Smooth muscle cell (in vitro differentiated cells): ENCODE data around the gene NEURL1B. TPM values are rescaled to one million over a fixed set of nuclear protein-coding genes. Genes with fewer than 3 reads are reported as not detected.

Experiments used
- DNase-seq: peaks from one replicate; lab custom pipeline; 2025; ENCODE audit not compliant: unreplicated experiment; lab: John Stamatoyannopoulos, UW
- H2AFZ ChIP-seq: fragments of 200-600 bp; sonication (generic); 2 replicates; pipeline ENCODE4 v1.6.0; 2016; ENCODE audit warnings: antibody characterized with exemption, low read depth, mild to moderate bottlenecking
- H3F3A ChIP-seq: fragments of 200-600 bp; sonication (generic); 2 replicates; pipeline ENCODE4 v1.6.0; 2017; ENCODE audit warnings: antibody characterized with exemption, low read depth
- H3K27ac ChIP-seq: fragments of 200-600 bp; sonication (generic); 2 replicates; pipeline ENCODE4 v1.5.1; 2016; ENCODE audit warnings: low read depth, mild to moderate bottlenecking
- H3K27me3 ChIP-seq: fragments of 200-600 bp; sonication (generic); 2 replicates; pipeline ENCODE4 v1.6.1; 2016; ENCODE audit warnings: low read depth, mild to moderate bottlenecking
- H3K36me3 ChIP-seq: fragments of 200-600 bp; sonication (generic); 2 replicates; pipeline ENCODE4 v1.5.1; 2016; ENCODE audit warnings: low read depth
- H3K4me1 ChIP-seq: fragments of 200-600 bp; sonication (generic); 2 replicates; pipeline ENCODE4 v1.5.1; 2016; ENCODE audit warnings: low read depth
- H3K4me2 ChIP-seq: fragments of 200-600 bp; sonication (generic); 2 replicates; pipeline ENCODE4 v1.6.0; 2016; ENCODE audit warnings: mild to moderate bottlenecking
- H3K4me3 ChIP-seq: fragments of 200-600 bp; sonication (generic); 2 replicates; pipeline ENCODE4 v1.5.1; 2016; ENCODE audit warnings: mild to moderate bottlenecking
- H3K79me2 ChIP-seq: fragments of 200-600 bp; sonication (generic); 2 replicates; pipeline ENCODE4 v1.6.0; 2016; ENCODE audit warnings: low read depth, mild to moderate bottlenecking
- H3K9ac ChIP-seq: fragments of 200-600 bp; sonication (generic); 2 replicates; pipeline ENCODE4 v1.6.0; 2016; ENCODE audit warnings: low read depth
- H3K9me3 ChIP-seq: fragments of 200-600 bp; sonication (generic); replicated peaks from 2 replicates; pipeline ENCODE4 v1.5.1; 2016; ENCODE audit warnings: low read depth
- H4K20me1 ChIP-seq: fragments of 200-600 bp; sonication (generic); 2 replicates; pipeline ENCODE4 v1.6.0; 2016; ENCODE audit warnings: low read depth
- CTCF ChIP-seq: fragments of 200-600 bp; sonication (generic); IDR thresholded peaks from 2 replicates; pipeline ENCODE4 v1.5.1; 2017; ENCODE audit warnings: borderline replicate concordance, mild to moderate bottlenecking, antibody characterized with exemption; ENCODE audit not compliant: insufficient read depth, poor library complexity, severe bottlenecking
- WGBS: methylation state at CpG from one replicate; pipeline ENCODE4 v1.1.7; 2016; ENCODE audit warnings: low lambda C conversion rate; 5-methylcytosine and 5-hydroxymethylcytosine counted together
- polyA plus RNA-seq: library from polyadenylated mRNA; unstranded; fragments of >200 nt; fragmentation: Nextera tagmentation; extraction: Ambion mirVana; gene quantifications from 2 replicates; pipeline ENCODE4 v1.2.1, GENCODE V29; 2016
- total RNA-seq: library from RNA; depleted of rRNA; stranded (reverse); fragments of >200 nt; gene quantifications from 2 replicates; pipeline ENCODE4 v1.2.3, GENCODE V29; 2014

The NEURL1B gene
- total and polyA plus RNA-seq, 2 experiments from 2014 or later = 3.7 to 10.0 TPM

DNA sequence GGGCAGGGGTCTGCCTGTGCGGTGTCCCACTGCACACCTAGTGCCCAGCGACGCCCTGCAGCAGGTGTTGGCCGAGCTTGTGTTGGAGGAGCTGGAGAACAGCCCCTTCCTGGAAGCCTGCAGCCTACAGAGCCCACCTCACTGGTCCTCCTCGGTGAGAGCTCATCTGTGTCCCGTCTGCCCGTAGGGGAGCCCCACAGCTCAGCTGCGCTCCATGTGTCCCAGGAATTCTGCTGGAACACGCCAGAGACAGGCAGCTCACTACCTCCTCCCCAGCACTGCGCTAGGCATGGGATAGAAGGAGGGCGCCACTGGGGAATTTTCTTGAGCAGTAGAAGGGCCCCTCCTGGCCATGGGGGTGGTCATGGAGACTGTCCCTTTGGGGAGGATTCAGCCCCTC, 85.9 kb downstream of the NEURL1B start:
- Histone ChIP-seq H3K9ac (no peak overlapping the region), H3K4me2 (no peak overlapping the region)
- no peak for DNase-seq

DNA sequence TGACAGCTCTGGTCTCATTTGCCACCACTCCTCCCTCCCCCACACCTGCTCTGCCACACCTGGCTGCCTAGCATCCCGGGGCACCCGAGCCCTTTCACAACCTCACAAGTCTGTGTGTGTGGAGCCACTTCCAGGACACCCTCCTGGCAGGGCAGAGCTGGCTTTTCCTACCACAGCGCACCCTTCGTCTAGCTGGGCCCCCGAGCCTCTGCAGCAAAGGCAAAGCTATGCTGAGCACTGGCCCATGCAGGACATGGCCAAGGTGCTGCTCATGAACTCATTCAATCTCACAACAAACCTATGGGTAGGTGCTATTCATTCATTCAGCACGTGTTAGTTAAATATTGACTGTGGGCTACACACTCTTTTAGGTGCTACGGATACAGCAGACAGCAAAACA, 86.5 kb downstream of the NEURL1B start:
- Histone ChIP-seq H3K4me1 (no peaks in the 10 kb centered on the region), H3K9me3 (no peaks in the 10 kb centered on the region), H4K20me1 (no peaks in the 10 kb centered on the region), H3F3A (peaks cover 4% of the 10 kb centered on the region), H3K4me3 (no peak overlapping the region), H3K36me3 (no peaks in the 10 kb centered on the region), H2AFZ (no peak overlapping the region), H3K27me3 (peaks cover 3% of the 10 kb centered on the region), H3K4me2 (no peak overlapping the region), H3K79me2 (no peaks in the 10 kb centered on the region), H3K27ac (no peak overlapping the region), H3K9ac (no peak overlapping the region)
- WGBS = 87% methylated on average over 7 of the region's 7 CpGs
- TF ChIP-seq CTCF = no peak
- no peak for DNase-seq

More for the DNA sequence above, 85.9 kb downstream of the NEURL1B start:
- no peaks in the 10 kb centered on the region for H3K9me3 ChIP-seq
- TF ChIP-seq CTCF = no peak
- no peaks in the 10 kb centered on the region for H3K36me3 ChIP-seq
- H3K4me1 ChIP-seq = no peaks in the 10 kb centered on the region
- no peak overlapping the region for H3K4me3 ChIP-seq
- H2AFZ ChIP-seq = no peak overlapping the region
- no peaks in the 10 kb centered on the region for H4K20me1 ChIP-seq
- no peaks in the 10 kb centered on the region for H3K79me2 ChIP-seq
- peaks cover 4% of the 10 kb centered on the region for H3K27me3 ChIP-seq
- H3F3A ChIP-seq = no peaks in the 10 kb centered on the region
- 87% methylated on average over 11 of the region's 11 CpGs for WGBS
- H3K27ac ChIP-seq = no peak overlapping the region

- Histone ChIP-seq H4K20me1 (no peaks in the 10 kb centered on the region), H3K4me2 (no peak overlapping the region), H3K79me2 (no peaks in the 10 kb centered on the region), H3K4me1 (peaks cover 8% of the 10 kb centered on the region), H3K9ac (no peak overlapping the region), H3F3A (peaks cover 11% of the 10 kb centered on the region), H3K9me3 (no peaks in the 10 kb centered on the region), H2AFZ (no peak overlapping the region), H3K27me3 (no peaks in the 10 kb centered on the region), H3K27ac (no peak overlapping the region), H3K36me3 (no peaks in the 10 kb centered on the region), H3K4me3 (no peak overlapping the region)
- no peak for TF ChIP-seq CTCF
- DNase-seq = no peak
- WGBS = 88% methylated on average over 10 of the region's 10 CpGs
Observed at GRCh38 chr5:172728481-172729241, 87.6 kb downstream of the NEURL1B start.

DNA sequence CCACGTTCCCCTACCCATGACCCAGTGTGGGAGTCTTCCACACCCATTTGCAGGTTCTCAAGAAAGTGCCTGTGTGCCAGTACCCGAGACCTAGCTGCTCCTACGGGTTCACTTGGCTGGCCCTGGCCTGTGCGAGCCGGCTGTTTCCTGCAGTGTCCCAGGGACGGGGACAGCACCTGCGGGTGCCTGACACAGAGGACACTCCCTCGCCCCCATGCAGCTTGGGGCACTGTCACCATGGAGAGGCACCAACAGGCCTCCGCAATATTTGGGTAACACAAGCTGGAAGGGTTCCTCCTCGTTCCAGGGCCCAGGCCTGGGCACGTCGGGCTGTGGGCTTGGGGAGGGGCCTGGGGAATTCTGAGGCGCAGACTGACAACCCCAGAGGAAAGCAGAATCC, 88.5 kb downstream of the NEURL1B start:
- Histone ChIP-seq H3K4me2 (no peak overlapping the region), H4K20me1 (no peaks in the 10 kb centered on the region), H3K27me3 (no peaks in the 10 kb centered on the region), H3K9me3 (no peaks in the 10 kb centered on the region), H3K4me3 (no peak overlapping the region), H3K27ac (no peak overlapping the region), H2AFZ (no peak overlapping the region), H3K9ac (no peak overlapping the region), H3F3A (peaks cover 14% of the 10 kb centered on the region), H3K36me3 (no peaks in the 10 kb centered on the region), H3K79me2 (no peaks in the 10 kb centered on the region), H3K4me1 (peaks cover 13% of the 10 kb centered on the region)
- no peak for DNase-seq
- WGBS = 98% methylated on average over 13 of the region's 13 CpGs
- TF ChIP-seq CTCF = no peak
